IMR-90 (cell line): Measurements from ENCODE around the gene UBA7. TPM values are rescaled to one million over a fixed set of nuclear protein-coding genes. Genes with fewer than 3 reads are reported as not detected.

Source experiments
- ATAC-seq: fragments of 200-7000 bp; cut with Tn5 transposase; 2 replicates; pipeline ENCODE4 v1.9.1; 2020; ENCODE audit warnings: low read depth, mild to moderate bottlenecking, moderate library complexity
- BruUV-seq: library from RNA; stranded (reverse); fragments of 400-500 nt; replicated peaks from 2 replicates; lab custom pipeline; 2021; lab: Mats Ljungman, UMichigan
- CTCF ChIA-PET: fragments of 300-600 bp; formaldehyde crosslinking; extraction: SDS; loops from one replicate; lab custom pipeline; 2021; ENCODE audit warnings: antibody characterized with exemption; lab: Yijun Ruan, JAX
- POLR2A ChIA-PET: fragments of 300-600 bp; sonication (Branson Sonifier 250); formaldehyde crosslinking; loops from one replicate; lab custom pipeline; 2022; ENCODE audit warnings: antibody characterized with exemption; ENCODE audit not compliant: unreplicated experiment; lab: Charles Lee
- DNase-seq: peaks from one replicate; pipeline ENCODE4 v3.0.0; 2013
- H2AFZ ChIP-seq: replicated peaks from 2 replicates; pipeline ENCODE3; 2013; ENCODE audit warnings: low read length, mild to moderate bottlenecking; ENCODE audit not compliant: poor library complexity
- H2AK5ac ChIP-seq: 2 replicates; pipeline ENCODE4 v1.6.1; 2013; ENCODE audit warnings: low read depth, low read length, inconsistent platforms
- H2AK9ac ChIP-seq: replicated peaks from 2 replicates; pipeline ENCODE3; 2013; ENCODE audit warnings: mild to moderate bottlenecking, low read depth, low read length, moderate library complexity; ENCODE audit not compliant: poor library complexity
- H2BK120ac ChIP-seq: 2 replicates; pipeline ENCODE4 v1.6.1; 2013; ENCODE audit warnings: low read depth, low read length, inconsistent platforms
- H2BK15ac ChIP-seq: 3 replicates; pipeline ENCODE4 v1.6.1; 2013; ENCODE audit warnings: low read depth, low read length, inconsistent platforms
- H2BK20ac ChIP-seq: 2 replicates; pipeline ENCODE4 v1.6.1; 2013; ENCODE audit warnings: low read depth, mild to moderate bottlenecking, inconsistent platforms, low read length, moderate library complexity
- H2BK5ac ChIP-seq: 2 replicates; pipeline ENCODE4 v1.6.1; 2013; ENCODE audit warnings: mild to moderate bottlenecking, low read depth, low read length, inconsistent platforms; ENCODE audit not compliant: poor library complexity, severe bottlenecking
- H3K14ac ChIP-seq: replicated peaks from 2 replicates; pipeline ENCODE4 v1.6.1; 2013; ENCODE audit warnings: low read depth, low read length, inconsistent platforms
- H3K18ac ChIP-seq: 2 replicates; pipeline ENCODE4 v1.6.1; 2013; ENCODE audit warnings: low read depth, low read length, control low read depth
- H3K23ac ChIP-seq: 2 replicates; pipeline ENCODE4 v1.6.1; 2013; ENCODE audit warnings: low read depth, low read length, inconsistent platforms
- H3K27ac ChIP-seq: 2 replicates; pipeline ENCODE4 v1.5.1; 2013; ENCODE audit warnings: mild to moderate bottlenecking, control low read depth, low read length; ENCODE audit not compliant: insufficient read depth
- H3K27me3 ChIP-seq: 2 replicates; pipeline ENCODE4 v1.6.1; 2013; ENCODE audit warnings: low read length; ENCODE audit not compliant: control insufficient read depth, insufficient read depth
- H3K36me3 ChIP-seq: 2 replicates; pipeline ENCODE4 v1.6.1; 2013; ENCODE audit warnings: low read length, mixed read lengths; ENCODE audit not compliant: control insufficient read depth, insufficient read depth
- H3K4ac ChIP-seq: 2 replicates; pipeline ENCODE4 v1.6.1; 2013; ENCODE audit warnings: low read depth, low read length, inconsistent platforms
- H3K4me1 ChIP-seq: 2 replicates; pipeline ENCODE4 v1.6.1; 2013; ENCODE audit warnings: low read length, mixed read lengths; ENCODE audit not compliant: control insufficient read depth, insufficient read depth
- H3K4me2 ChIP-seq: 2 replicates; pipeline ENCODE4 v1.6.1; 2013; ENCODE audit warnings: low read depth, mild to moderate bottlenecking, control low read depth, low read length, moderate library complexity
- H3K4me3 ChIP-seq: 2 replicates; pipeline ENCODE4 v1.5.1; 2013; ENCODE audit warnings: low read depth, mild to moderate bottlenecking, control low read depth, low read length, moderate library complexity; ENCODE audit not compliant: insufficient read depth
- H3K56ac ChIP-seq: 2 replicates; pipeline ENCODE4 v1.6.1; 2013; ENCODE audit warnings: low read length, inconsistent platforms; ENCODE audit not compliant: insufficient read depth; ENCODE audit errors: extremely low read depth
- H3K79me1 ChIP-seq, 2 experiments: 2 replicates each; pipeline ENCODE4 v1.6.1; 2013; ENCODE audit warnings: low read length in 2 of 2, inconsistent platforms in 1 of 2, low read depth in 1 of 2
- H3K9ac ChIP-seq: 2 replicates; pipeline ENCODE4 v1.6.1; 2013; ENCODE audit warnings: low read depth, low read length, control low read depth
- H3K9me1 ChIP-seq: 2 replicates; pipeline ENCODE4 v1.6.1; 2013; ENCODE audit warnings: low read length, inconsistent platforms; ENCODE audit not compliant: insufficient read depth
- H3K9me3 ChIP-seq: 2 replicates; pipeline ENCODE4 v1.6.1; 2013; ENCODE audit warnings: low read length; ENCODE audit not compliant: control insufficient read depth, insufficient read depth
- H4K20me1 ChIP-seq: 2 replicates; pipeline ENCODE4 v1.6.1; 2013; ENCODE audit warnings: low read length, inconsistent platforms; ENCODE audit not compliant: insufficient read depth
- H4K5ac ChIP-seq: 2 replicates; pipeline ENCODE4 v1.6.1; 2013; ENCODE audit warnings: mild to moderate bottlenecking, low read depth, low read length, control low read depth
- H4K8ac ChIP-seq, 2 experiments: 2 replicates each; pipeline ENCODE4 v1.6.1; 2013; ENCODE audit warnings: low read depth in 2 of 2, low read length in 2 of 2, control low read depth in 1 of 2, inconsistent platforms in 1 of 2
- H4K91ac ChIP-seq: 2 replicates; pipeline ENCODE4 v1.6.1; 2013; ENCODE audit warnings: low read depth, low read length, inconsistent platforms; ENCODE audit not compliant: insufficient read depth
- BHLHE40 ChIP-seq: fragments of 150-350 bp; IDR thresholded peaks from 2 replicates; pipeline ENCODE4 v1.6.1; 2016; ENCODE audit warnings: mild to moderate bottlenecking, low read depth, low read length
- CEBPB ChIP-seq: IDR thresholded peaks from 2 replicates; pipeline ENCODE4 v1.6.1; 2012; ENCODE audit warnings: low read depth, low read length, improper control_type of control experiment
- CHD1 ChIP-seq: IDR thresholded peaks from 2 replicates; pipeline ENCODE4 v1.6.1; 2012; ENCODE audit warnings: low read depth, low read length, improper control_type of control experiment
- CTCF ChIP-seq: conservative IDR thresholded peaks from 2 replicates; pipeline ENCODE4 v1.5.1; 2012; ENCODE audit warnings: mild to moderate bottlenecking, low read depth, low read length, improper control_type of control experiment
- ELK1 ChIP-seq: fragments of 150-350 bp; IDR thresholded peaks from 2 replicates; pipeline ENCODE4 v1.6.1; 2016; ENCODE audit warnings: low read depth, mild to moderate bottlenecking, low read length, moderate library complexity, borderline replicate concordance
- FOS ChIP-seq: fragments of 150-350 bp; IDR thresholded peaks from 2 replicates; pipeline ENCODE4 v1.6.1; 2016; ENCODE audit warnings: low read depth, low read length
- MAFK ChIP-seq: IDR thresholded peaks from 2 replicates; pipeline ENCODE4 v1.6.1; 2012; ENCODE audit warnings: low read depth, low read length, improper control_type of control experiment
- MAZ ChIP-seq: IDR thresholded peaks from 2 replicates; pipeline ENCODE4 v1.6.1; 2012; ENCODE audit warnings: low read depth, mild to moderate bottlenecking, low read length, improper control_type of control experiment, moderate library complexity, borderline replicate concordance
- MXI1 ChIP-seq: IDR thresholded peaks from 2 replicates; pipeline ENCODE4 v1.6.1; 2012; ENCODE audit warnings: low read depth, mild to moderate bottlenecking, low read length, moderate library complexity, borderline replicate concordance
- NFE2L2 ChIP-seq: fragments of 150-350 bp; IDR thresholded peaks from 2 replicates; pipeline ENCODE4 v1.6.1; 2016; ENCODE audit warnings: low read depth, mild to moderate bottlenecking, low read length
- POLR2A ChIP-seq: IDR thresholded peaks from 2 replicates; pipeline ENCODE4 v1.6.1; 2012; ENCODE audit warnings: mild to moderate bottlenecking, low read depth, low read length
- RAD21 ChIP-seq: IDR thresholded peaks from 2 replicates; pipeline ENCODE4 v1.6.1; 2012; ENCODE audit warnings: low read length, improper control_type of control experiment
- RCOR1 ChIP-seq: IDR thresholded peaks from 2 replicates; pipeline ENCODE4 v1.6.1; 2012; ENCODE audit warnings: mild to moderate bottlenecking, low read length, improper control_type of control experiment; ENCODE audit not compliant: insufficient replicate concordance
- RFX5 ChIP-seq: IDR thresholded peaks from 2 replicates; pipeline ENCODE4 v1.8.0; 2012; ENCODE audit warnings: low read depth, mild to moderate bottlenecking, low read length, moderate library complexity
- SMC3 ChIP-seq: fragments of 150-350 bp; IDR thresholded peaks from 2 replicates; pipeline ENCODE4 v1.6.1; 2016; ENCODE audit warnings: low read depth, mild to moderate bottlenecking, antibody characterized with exemption, low read length, moderate library complexity
- USF2 ChIP-seq: fragments of 150-350 bp; IDR thresholded peaks from 2 replicates; pipeline ENCODE4 v1.6.1; 2017; ENCODE audit warnings: mild to moderate bottlenecking, antibody characterized with exemption, low read length, low read depth
- WGBS, 2 experiments: methylation state at CpG; one replicate each; pipeline versions ENCODE4 v1.1.5 to v1.1.7; 2013; ENCODE audit warnings: missing lambda C conversion rate in 2 of 2; ENCODE audit not compliant: insufficient read length in 1 of 2; ENCODE audit errors: extremely low coverage in 2 of 2; 5-methylcytosine and 5-hydroxymethylcytosine counted together
- dilution Hi-C: fragments of 300-500 bp; cut with HindIII; formaldehyde crosslinking; loops from one replicate; pipeline ENCODE4 v1.14.3; 2018; ENCODE audit warnings: low sequenced_read_pairs; ENCODE audit not compliant: unreplicated experiment
- in situ Hi-C: fragments of 300-500 bp; cut with MboI; formaldehyde crosslinking; loops from 3 replicates; pipeline ENCODE4 v1.14.3; 2019; ENCODE audit warnings: low sequenced_read_pairs, inconsistent platforms, mixed read lengths
- intact Hi-C: fragments of 100-400 bp; cut with micrococcal nuclease; formaldehyde crosslinking; loops from 2 replicates; pipeline ENCODE4 v1.10.0; 2022
- polyA plus RNA-seq, 3 experiments: library from polyadenylated mRNA; depleted of rRNA; stranded (reverse); fragments of >200 nt; gene quantifications; 2 replicates each; pipeline ENCODE4 v1.2.3, GENCODE V29; 2012; ENCODE audit warnings: low replicate concordance in 1 of 3
- total RNA-seq: library from RNA; depleted of rRNA; stranded (reverse); fragments of >200 nt; gene quantifications from 2 replicates; pipeline ENCODE4 v1.2.3, GENCODE V29; 2012

The UBA7 gene
- total and polyA plus RNA-seq, 2 of the 4 experiments (the other 2 are of a cell fraction), result 18.6 to 57.8 TPM

GRCh38 chr3:49840388-49840787, 26.6 kb upstream of the UBA7 start:
- in situ Hi-C loops, result loop anchor here (5.0 kb wide), 1 partner anchor 138 kb away; no protein-coding TSS in a partner anchor

More at GRCh38 chr3:49840388-49840787, 26.6 kb upstream of the UBA7 start:
- no peak for TF ChIP-seq SMC3
- no peak for TF ChIP-seq MAFK
- no peak for TF ChIP-seq POLR2A
- no peak for TF ChIP-seq FOS
- TF ChIP-seq MAZ, result no peak
- TF ChIP-seq CEBPB, result no peak
- TF ChIP-seq USF2, result no peak
- no peak for TF ChIP-seq RFX5
- TF ChIP-seq BHLHE40, result no peak
- TF ChIP-seq RCOR1, result no peak
- TF ChIP-seq RAD21, result no peak
- TF ChIP-seq NFE2L2, result no peak
- no peak for TF ChIP-seq CTCF
- TF ChIP-seq ELK1, result no peak
- TF ChIP-seq CHD1, result no peak
- TF ChIP-seq MXI1, result no peak
- Histone ChIP-seq H2BK20ac (no peak overlapping the region), H2AFZ (peak overlapping the region; percentile 2), H2BK15ac (no peak overlapping the region), H3K27ac (no peak overlapping the region), H3K4ac (no peak overlapping the region), H3K36me3 (peaks cover 3% of the 10 kb centered on the region), H3K14ac (no peak overlapping the region), H3K9ac (no peak overlapping the region), H2AK5ac (no peak overlapping the region), H4K5ac (no peak overlapping the region), H2BK120ac (no peak overlapping the region), H3K9me1 (peaks cover 3% of the 10 kb centered on the region; the same call in 1 of the 2 replicates), H3K23ac (no peak overlapping the region), H2AK9ac (no peak overlapping the region), H3K9me3 (no peaks in the 10 kb centered on the region), H4K20me1 (no peaks in the 10 kb centered on the region), H3K27me3 (no peaks in the 10 kb centered on the region), H4K8ac (no peak overlapping the region), H3K4me2 (no peak overlapping the region), H3K56ac (no peak overlapping the region), H3K79me1 (no peaks in the 10 kb centered on the region), H3K18ac (no peak overlapping the region), H3K4me1 (no peaks in the 10 kb centered on the region; the same call in 1 of the 2 replicates), H2BK5ac (no peak overlapping the region), H4K91ac (no peak overlapping the region), H3K4me3 (no peak overlapping the region)
- CTCF ChIA-PET, result interaction anchor here (1.8 to 4.4 kb wide), 4 partner anchors 17 to 138 kb away, joined by 9 to 33 read pairs (median 12); partner anchors contain the start of genes AMIGO3 and INKA1
- intact Hi-C loops, result loop anchor here (5.0 kb wide), 1 partner anchor 67 kb away; no protein-coding TSS in a partner anchor
- WGBS, 2 experiments, result 43% methylated on average over 1 of the region's 2 CpGs; no CpG with 5 or more reads in 1 of the 2 experiments
- no TSS peak for BruUV-seq
- POLR2A ChIA-PET, result no interaction called here
- ATAC-seq (no peak), DNase-seq (no peak)
- dilution Hi-C loops, result no loop called here
